NCI-H345 treated with DMSO at 0.1 percent for 48 hours (cell line): Measurements from ENCODE around the gene LGR4.
"Not testable (repeated sequence)": the region's sequence is repeated elsewhere in the genome, so short reads cannot be mapped to it uniquely, and the experiment has no call there.

Source experiments
- DNase-seq: peaks from one replicate; lab custom pipeline; 2025; ENCODE audit not compliant: unreplicated experiment; lab: John Stamatoyannopoulos, UW

The LGR4 gene

GRCh38 chr11:27472398-27473016 is at the start of gene LGR4:
Gene LGR4, minus strand, starts transcription at chr11:27472790. Its CDS starts 488 bp downstream, at chr11:27472302.
- DNase-seq = peak; percentile 87

- DNase-seq = no peak
Measured at GRCh38 chr11:27520226-27520625, 47.6 kb upstream of the LGR4 start.

GRCh38 chr11:27518518-27518917 is 45.9 kb upstream of the LGR4 start:
- no peak for DNase-seq

- DNase-seq = not testable (repeated sequence)
Measured at GRCh38 chr11:27517490-27517889, 44.9 kb upstream of the LGR4 start.

GRCh38 chr11:27514558-27514957 is 42.0 kb upstream of the LGR4 start:
- DNase-seq = no peak

- DNase-seq = no peak
Measured at GRCh38 chr11:27514076-27514475, 41.5 kb upstream of the LGR4 start.

- no peak for DNase-seq
Measured at GRCh38 chr11:27513389-27513788, 40.8 kb upstream of the LGR4 start.

GRCh38 chr11:27512238-27512637 is 39.6 kb upstream of the LGR4 start:
- DNase-seq = no peak

- no peak for DNase-seq
Measured at GRCh38 chr11:27509908-27510307, 37.3 kb upstream of the LGR4 start.

- DNase-seq = no peak
Measured at GRCh38 chr11:27507557-27508322, 35.1 kb upstream of the LGR4 start.

- peak; percentile 84 for DNase-seq
Measured at GRCh38 chr11:27506200-27507182, 33.9 kb upstream of the LGR4 start, which contains the start of gene LIN7C. Gene LIN7C, minus strand, starts transcription at chr11:27506769. Its CDS starts 17 bp downstream, at chr11:27506752.

GRCh38 chr11:27505781-27506180 is 33.2 kb upstream of the LGR4 start:
- DNase-seq = no peak

GRCh38 chr11:27504205-27504604 is 31.6 kb upstream of the LGR4 start:
- no peak for DNase-seq

GRCh38 chr11:27501100-27501499 is 28.5 kb upstream of the LGR4 start:
- DNase-seq = no peak

- DNase-seq = no peak
Measured at GRCh38 chr11:27497911-27498310, 25.3 kb upstream of the LGR4 start.

- no peak for DNase-seq
Measured at GRCh38 chr11:27497284-27497866, 24.8 kb upstream of the LGR4 start.

- no peak for DNase-seq
Measured at GRCh38 chr11:27496461-27496860, 23.9 kb upstream of the LGR4 start.

GRCh38 chr11:27495710-27496300 is 23.2 kb upstream of the LGR4 start:
- DNase-seq = no peak

- DNase-seq = no peak
Measured at GRCh38 chr11:27489092-27489491, 16.5 kb upstream of the LGR4 start.

- DNase-seq = no peak
Measured at GRCh38 chr11:27487706-27488105, 15.1 kb upstream of the LGR4 start.
